Fibroblast of lung (primary cell): ENCODE results near the gene MAP7.

ENCODE experiments used
- EZH2 ChIP-seq: IDR thresholded peaks from 2 replicates; pipeline ENCODE4 v1.5.1; 2012; ENCODE audit warnings: low read length, control low read depth, mild to moderate bottlenecking; ENCODE audit errors: missing control alignments
- TF ChIP-seq, protein P1 (sequence below), 2 donors: IDR thresholded peaks in 1 of 2; conservative IDR thresholded peaks in 1 of 2; 1 replicate in 1 of 2; 2 replicates in 1 of 2; pipeline ENCODE4 v1.5.1; 2011 to 2012; ENCODE audit warnings: low read length in 2 of 2, control low read depth in 1 of 2, inconsistent platforms in 1 of 2, low read depth in 1 of 2, mild to moderate bottlenecking in 1 of 2

DNA sequence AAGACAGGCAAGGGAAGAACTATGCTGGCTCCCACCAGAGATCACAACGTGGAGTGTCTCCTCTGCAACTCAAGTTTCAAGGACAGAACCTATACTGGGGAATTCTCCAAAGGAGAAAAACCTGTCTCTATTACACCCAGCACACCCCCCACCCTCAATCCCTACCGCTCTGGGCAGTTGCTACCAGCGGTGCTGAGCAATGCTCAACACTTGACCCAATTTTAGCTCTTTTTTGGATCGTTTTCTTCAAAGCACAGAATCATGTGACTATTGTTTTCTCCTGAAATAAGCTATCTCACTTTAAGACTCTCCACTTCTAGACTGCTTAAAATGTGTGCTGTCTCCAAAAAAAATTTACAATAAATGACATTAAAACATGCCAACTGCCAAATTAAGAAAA lies 23.3 kb downstream of the MAP7 start:
- TF ChIP-seq, protein P1, sequence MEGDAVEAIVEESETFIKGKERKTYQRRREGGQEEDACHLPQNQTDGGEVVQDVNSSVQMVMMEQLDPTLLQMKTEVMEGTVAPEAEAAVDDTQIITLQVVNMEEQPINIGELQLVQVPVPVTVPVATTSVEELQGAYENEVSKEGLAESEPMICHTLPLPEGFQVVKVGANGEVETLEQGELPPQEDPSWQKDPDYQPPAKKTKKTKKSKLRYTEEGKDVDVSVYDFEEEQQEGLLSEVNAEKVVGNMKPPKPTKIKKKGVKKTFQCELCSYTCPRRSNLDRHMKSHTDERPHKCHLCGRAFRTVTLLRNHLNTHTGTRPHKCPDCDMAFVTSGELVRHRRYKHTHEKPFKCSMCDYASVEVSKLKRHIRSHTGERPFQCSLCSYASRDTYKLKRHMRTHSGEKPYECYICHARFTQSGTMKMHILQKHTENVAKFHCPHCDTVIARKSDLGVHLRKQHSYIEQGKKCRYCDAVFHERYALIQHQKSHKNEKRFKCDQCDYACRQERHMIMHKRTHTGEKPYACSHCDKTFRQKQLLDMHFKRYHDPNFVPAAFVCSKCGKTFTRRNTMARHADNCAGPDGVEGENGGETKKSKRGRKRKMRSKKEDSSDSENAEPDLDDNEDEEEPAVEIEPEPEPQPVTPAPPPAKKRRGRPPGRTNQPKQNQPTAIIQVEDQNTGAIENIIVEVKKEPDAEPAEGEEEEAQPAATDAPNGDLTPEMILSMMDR (conservative IDR thresholded peaks at IDR 0.05 in 1 of 2, IDR thresholded peaks at IDR 0.05 in 1 of 2; ENCODE audit: low read depth in 1 of 2, low read length in 2 of 2), result no peak
- TF ChIP-seq EZH2, result no peak
